RCC 7860 (cell line): Measurements from ENCODE around the gene MARCKS.

Experiments used
- DNase-seq: peaks from one replicate; pipeline ENCODE4 v3.0.0-alpha.2; 2015; ENCODE audit warnings: low spot score
- FAIRE-seq: peaks from 2 replicates; lab custom pipeline; 2012; peaks lifted over from hg19 to GRCh38; lab: Jason Lieb, UNC

Gene MARCKS

GRCh38 chr6:113856625-113857555 is at the start of gene MARCKS:
Gene MARCKS, plus strand, starts transcription at chr6:113857345. Its CDS starts 401 bp downstream, at chr6:113857746.
- DNase-seq (peak; percentile 68), FAIRE-seq (no peak)

- DNase-seq (no peak), FAIRE-seq (no peak)
These were observed 47.3 kb upstream of the MARCKS start for GRCh38 chr6:113809826-113810225.

DNA sequence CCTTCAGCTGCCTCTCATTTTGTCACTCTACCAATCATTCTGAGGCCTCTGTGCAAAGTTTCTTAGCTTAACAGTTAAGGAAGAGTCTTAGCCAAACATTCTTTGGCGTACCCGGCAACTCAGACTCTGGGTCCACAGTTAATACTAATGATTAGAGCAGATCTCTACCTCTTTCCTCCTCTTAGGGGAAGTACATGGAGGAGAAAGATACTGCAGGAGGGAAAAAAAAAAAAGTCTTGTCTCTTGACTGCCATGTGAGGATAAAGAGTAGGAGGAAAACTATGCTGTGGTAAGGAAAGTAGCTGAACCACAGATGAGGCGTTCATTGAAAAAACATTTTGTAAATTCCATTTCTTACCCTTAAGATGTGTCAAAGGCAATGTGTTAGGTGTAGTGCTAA is 44.0 kb upstream of the MARCKS start:
- DNase-seq (peak; percentile 34), FAIRE-seq (peak; percentile 4)

DNA sequence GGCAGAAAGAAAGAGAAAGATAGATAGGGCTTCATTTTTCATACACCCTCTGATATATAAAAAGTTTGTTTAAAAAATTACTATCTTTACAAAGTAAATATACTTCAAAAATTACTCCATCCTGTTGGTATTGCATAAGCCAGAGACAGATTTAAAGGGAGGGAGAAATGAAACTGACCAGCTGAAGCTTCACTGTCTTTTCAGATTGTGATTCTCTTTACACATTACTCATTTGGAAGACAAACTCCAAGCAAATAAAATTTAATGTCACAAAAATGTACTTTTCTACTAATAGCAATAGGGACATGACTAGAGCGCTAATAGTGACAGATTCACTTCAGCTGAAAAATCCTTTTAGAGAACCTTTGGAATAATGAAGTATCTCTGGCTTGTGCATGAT is 38.6 kb upstream of the MARCKS start:
- DNase-seq = no peak
- FAIRE-seq = no peak

GRCh38 chr6:113819169-113819830 is 37.8 kb upstream of the MARCKS start:
- FAIRE-seq = peak; percentile 64
- DNase-seq = no peak

DNA sequence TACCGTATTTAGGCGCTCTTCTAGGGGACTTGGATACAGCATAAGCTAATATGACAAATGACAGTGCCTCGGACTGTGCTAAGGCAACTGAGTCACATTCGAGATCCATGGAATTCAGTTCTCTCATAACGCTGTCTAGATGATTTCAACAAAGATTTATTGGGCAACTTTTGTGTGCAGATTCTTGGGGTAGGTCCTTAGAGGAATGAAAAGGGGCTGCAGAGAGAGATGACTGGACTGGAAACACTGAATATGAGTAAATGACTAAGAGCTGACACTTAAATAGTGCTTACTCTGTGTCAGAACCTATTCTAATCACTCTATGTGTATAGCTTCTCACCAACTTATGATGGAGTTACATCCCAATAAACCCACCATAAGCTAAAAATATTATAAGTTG is 36.4 kb upstream of the MARCKS start:
- DNase-seq (no peak), FAIRE-seq (no peak)

GRCh38 chr6:113821445-113821844 is 35.7 kb upstream of the MARCKS start:
- no peak for DNase-seq
- FAIRE-seq = no peak

GRCh38 chr6:113823916-113824315 is 33.2 kb upstream of the MARCKS start:
- DNase-seq = no peak
- FAIRE-seq = no peak

GRCh38 chr6:113824411-113824810 is 32.7 kb upstream of the MARCKS start:
- FAIRE-seq (no peak), DNase-seq (no peak)

GRCh38 chr6:113824866-113825265 is 32.3 kb upstream of the MARCKS start:
- FAIRE-seq (no peak), DNase-seq (no peak)

DNA sequence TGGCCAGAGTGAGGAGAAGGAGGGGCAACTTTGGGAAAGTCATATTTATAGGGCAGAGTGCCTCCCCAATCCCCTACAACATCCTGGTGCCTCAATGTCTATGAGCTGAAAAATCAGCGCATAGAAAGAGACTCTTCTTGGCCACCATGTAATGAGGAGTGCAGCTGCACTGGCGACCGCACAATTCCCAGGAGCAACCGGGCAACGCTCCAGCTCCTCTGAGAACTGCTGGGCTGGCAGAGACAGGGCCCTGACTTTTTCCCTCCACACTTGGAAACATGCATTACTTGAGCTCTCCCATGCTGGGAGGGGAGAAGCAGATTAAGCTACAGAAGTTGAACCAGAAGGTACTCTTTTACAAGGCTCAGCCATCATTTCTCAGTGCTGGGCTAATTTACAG is 31.4 kb upstream of the MARCKS start:
- DNase-seq (no peak), FAIRE-seq (no peak)

- DNase-seq = no peak
- FAIRE-seq = no peak
These were observed 28.0 kb upstream of the MARCKS start for GRCh38 chr6:113828984-113829695.

DNA sequence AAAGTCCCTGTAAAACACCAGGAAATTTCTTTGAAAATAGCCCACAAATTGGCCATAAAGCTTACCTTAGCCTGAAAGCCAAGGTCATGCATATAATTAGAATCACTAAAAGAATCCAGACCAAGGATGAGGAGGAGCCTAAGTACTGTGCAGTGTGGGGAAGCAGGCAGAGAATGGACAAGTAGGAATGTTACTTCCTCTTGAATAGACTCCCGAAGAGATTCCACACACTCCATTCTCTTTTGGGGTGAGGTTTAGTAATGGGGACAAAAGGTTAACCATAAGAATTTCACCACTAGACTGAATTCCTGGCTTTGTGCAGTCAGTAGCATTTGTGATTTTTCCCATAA is 27.5 kb upstream of the MARCKS start:
- no peak for DNase-seq
- no peak for FAIRE-seq

DNA sequence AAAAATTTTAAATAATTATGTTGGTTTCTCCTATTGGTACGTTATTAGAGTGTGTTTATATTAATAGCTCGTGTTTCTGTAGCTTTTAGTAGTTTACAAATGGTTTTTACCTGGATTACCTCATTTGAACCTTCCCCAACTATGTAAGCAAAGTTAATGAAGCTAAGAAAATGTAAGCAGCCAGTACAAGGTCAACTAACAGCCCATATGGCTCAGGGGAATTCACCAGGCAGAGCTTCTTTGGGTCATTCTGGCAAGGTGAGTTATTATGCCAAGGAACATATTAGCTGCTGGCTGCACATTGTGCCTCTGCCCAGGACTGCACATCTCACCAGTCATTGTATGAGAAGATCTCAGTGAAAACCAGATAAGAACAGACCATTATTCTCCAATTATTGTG is 27.0 kb upstream of the MARCKS start:
- no peak for DNase-seq
- no peak for FAIRE-seq

- DNase-seq (peak; percentile 47), FAIRE-seq (no peak)
These were observed 23.6 kb upstream of the MARCKS start for GRCh38 chr6:113833537-113833936.

DNA sequence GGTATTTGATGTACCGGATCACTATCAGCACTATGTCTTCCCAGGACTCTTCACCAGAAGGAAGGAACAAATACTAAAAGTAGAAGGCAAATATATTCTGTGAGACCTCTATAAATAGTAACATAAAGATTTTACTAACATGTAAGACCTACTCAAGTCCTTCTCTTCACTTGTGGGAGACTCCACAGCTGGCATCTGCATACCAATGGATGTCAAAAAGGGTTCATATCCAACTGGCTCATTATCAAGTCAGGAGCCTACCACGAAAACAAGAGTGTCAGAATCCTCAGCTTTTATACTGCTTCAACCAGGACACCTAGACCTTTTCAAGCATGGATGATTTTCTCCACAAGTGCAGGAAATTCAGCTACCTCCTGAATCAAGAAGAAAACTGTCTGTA is 20.0 kb upstream of the MARCKS start:
- FAIRE-seq = no peak
- DNase-seq = no peak

DNA sequence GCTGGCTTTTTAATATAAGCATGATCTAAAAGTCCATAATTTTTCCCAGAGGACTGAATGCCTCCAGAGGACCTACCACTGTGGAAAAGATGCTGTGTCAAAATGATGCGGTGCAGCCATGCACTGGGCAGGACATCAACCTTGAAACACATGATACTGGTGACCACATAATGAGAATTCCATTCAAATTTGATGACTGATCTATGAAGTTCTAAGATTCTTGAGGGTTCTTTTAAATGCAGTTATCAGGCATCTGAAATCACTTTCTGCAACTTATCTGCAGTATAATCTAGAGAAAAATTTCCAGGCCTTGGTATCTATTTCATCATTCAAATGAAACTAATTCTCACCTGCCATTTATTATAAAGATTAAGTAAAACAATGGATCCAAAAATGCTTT is 15.0 kb upstream of the MARCKS start:
- peak; percentile 57 for DNase-seq

DNA sequence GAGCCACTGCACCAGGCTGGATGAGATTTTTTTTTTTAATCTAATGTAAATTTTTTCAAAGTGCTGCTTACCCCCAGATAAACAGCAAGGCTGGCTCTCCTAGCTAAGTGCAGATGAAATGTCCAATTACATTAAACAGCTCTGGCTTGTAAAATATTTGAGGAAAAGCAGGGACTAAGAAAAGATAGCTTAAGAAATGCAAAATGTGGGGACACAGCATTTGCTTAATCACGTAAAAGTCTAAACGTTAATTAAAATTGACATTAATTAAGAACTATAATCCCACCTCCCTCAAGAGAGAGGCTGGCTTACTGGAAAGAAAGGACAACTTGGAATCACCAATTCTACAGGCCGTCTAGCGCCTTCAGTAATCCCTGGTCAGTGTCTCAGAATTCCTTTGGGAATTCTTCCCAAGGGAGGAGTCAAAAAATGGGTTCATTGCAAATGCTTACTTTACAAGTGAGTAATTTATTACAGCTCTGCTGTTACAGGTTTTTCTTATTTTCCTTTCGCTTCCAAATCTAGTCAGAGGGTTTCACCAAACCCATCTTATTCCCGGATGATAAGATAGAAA is 13.6 kb upstream of the MARCKS start:
- DNase-seq (no peak), FAIRE-seq (no peak)

More for the DNA sequence above, 15.0 kb upstream of the MARCKS start:
- FAIRE-seq = peak; percentile 67

GRCh38 chr6:113846577-113846976 is 10.6 kb upstream of the MARCKS start:
- FAIRE-seq (no peak), DNase-seq (no peak)

DNA sequence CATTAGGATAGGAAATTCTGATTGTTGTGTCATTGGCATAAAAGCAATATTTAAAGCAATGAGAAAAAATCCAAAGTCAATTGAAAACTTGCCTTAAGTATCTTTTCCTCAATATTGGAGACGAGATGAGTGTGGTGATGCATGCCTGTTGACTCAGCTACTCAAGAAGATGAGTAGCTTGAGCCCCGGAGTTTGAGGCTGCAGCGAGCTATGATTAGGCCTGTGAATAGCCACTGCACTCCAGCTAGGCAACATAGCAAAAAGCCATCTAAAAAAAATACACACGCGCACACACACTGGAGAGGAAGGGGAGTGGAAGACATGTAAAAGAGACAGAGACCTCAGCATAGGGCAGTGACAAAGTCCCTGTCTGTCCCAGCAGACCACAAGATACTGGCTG is 9.7 kb upstream of the MARCKS start:
- no peak for FAIRE-seq
- DNase-seq = peak; percentile 9

- DNase-seq (no peak), FAIRE-seq (no peak)
These were observed 8.9 kb upstream of the MARCKS start for GRCh38 chr6:113848280-113848679.
